GM12891 (cell line): ENCODE data around the gene MCM7.

ENCODE experiments used
- DNase-seq: peaks from one replicate; pipeline ENCODE4 v3.0.0; 2011; ENCODE audit warnings: low spot score; ENCODE audit not compliant: insufficient read length
- FAIRE-seq: peaks from 2 replicates; lab custom pipeline; 2011; peaks lifted over from hg19 to GRCh38; lab: Jason Lieb, UNC
- PAX5 ChIP-seq: IDR thresholded peaks from 2 replicates; pipeline ENCODE4 v1.6.1; 2011; ENCODE audit warnings: low read length, moderate library complexity, mild to moderate bottlenecking; ENCODE audit not compliant: insufficient read depth, severe bottlenecking
- POLR2A ChIP-seq: IDR thresholded peaks from 2 replicates; pipeline ENCODE4 v1.6.1; 2011; ENCODE audit warnings: low read depth, low read length, control low read depth
- POLR2AphosphoS5 ChIP-seq: IDR thresholded peaks from 2 replicates; pipeline ENCODE4 v1.6.1; 2011; ENCODE audit warnings: low read depth, low read length, control low read depth
- POU2F2 ChIP-seq: IDR thresholded peaks from 2 replicates; pipeline ENCODE4 v1.6.1; 2011; ENCODE audit warnings: low read depth, mild to moderate bottlenecking, control low read depth, low read length, moderate library complexity
- SPI1 ChIP-seq: IDR thresholded peaks from 2 replicates; pipeline ENCODE4 v1.6.1; 2011; ENCODE audit warnings: low read depth, low read length, control low read depth
- TAF1 ChIP-seq: IDR thresholded peaks from 2 replicates; pipeline ENCODE4 v1.6.1; 2011; ENCODE audit warnings: low read depth, low read length, control low read depth

Gene MCM7

GRCh38 chr7:100075418-100075817 is 25.8 kb downstream of the MCM7 start:
- TF ChIP-seq SPI1 = no peak
- TF ChIP-seq POLR2A = no peak
- TF ChIP-seq PAX5 = no peak
- TF ChIP-seq POLR2AphosphoS5 = no peak
- DNase-seq (no peak), FAIRE-seq (no peak)

- FAIRE-seq (no peak), DNase-seq (no peak)
- TF ChIP-seq POLR2A (no peak), TAF1 (no peak), PAX5 (no peak), POU2F2 (no peak), POLR2AphosphoS5 (no peak), SPI1 (no peak)
Observed at GRCh38 chr7:100074841-100075240, 26.4 kb downstream of the MCM7 start.

- TF ChIP-seq POLR2AphosphoS5 (no peak), POLR2A (no peak), POU2F2 (no peak), SPI1 (no peak), PAX5 (no peak), TAF1 (no peak)
- DNase-seq (no peak), FAIRE-seq (no peak)
Observed at GRCh38 chr7:100072462-100072861, 28.7 kb downstream of the MCM7 start.

GRCh38 chr7:100071018-100071723 is 30.0 kb downstream of the MCM7 start:
- DNase-seq (no peak), FAIRE-seq (no peak)
- TF ChIP-seq POLR2A (no peak), POU2F2 (no peak), POLR2AphosphoS5 (peak; percentile 65)

GRCh38 chr7:100069991-100070390 is 31.2 kb downstream of the MCM7 start:
- TF ChIP-seq POLR2AphosphoS5 = no peak
- 0 out of 2 replicates have a peak, but pooled peaks have one; percentile 27 for TF ChIP-seq POLR2A
- DNase-seq = no peak
- FAIRE-seq = no peak

- no peak for FAIRE-seq
- no peak for DNase-seq
- no peak for TF ChIP-seq POLR2A
- TF ChIP-seq PAX5 = no peak
- peak; percentile 47; the same call in 1 of the 2 replicates for TF ChIP-seq POLR2AphosphoS5
Observed at GRCh38 chr7:100066953-100067352, 34.2 kb downstream of the MCM7 start.

- TF ChIP-seq PAX5 (no peak), TAF1 (no peak), POU2F2 (no peak), SPI1 (no peak), POLR2A (no peak), POLR2AphosphoS5 (no peak)
- FAIRE-seq (no peak), DNase-seq (no peak)
Observed at GRCh38 chr7:100065452-100066186, 35.6 kb downstream of the MCM7 start.

GRCh38 chr7:100064162-100064561 is 37.0 kb downstream of the MCM7 start:
- no peak for FAIRE-seq
- no peak for DNase-seq
- no peak for TF ChIP-seq SPI1
- no peak for TF ChIP-seq PAX5
- no peak for TF ChIP-seq POU2F2
- TF ChIP-seq TAF1 = no peak
- no peak for TF ChIP-seq POLR2A
- TF ChIP-seq POLR2AphosphoS5 = no peak

GRCh38 chr7:100063376-100063775 is 37.8 kb downstream of the MCM7 start:
- DNase-seq (no peak), FAIRE-seq (no peak)
- TF ChIP-seq SPI1 (no peak), POLR2A (no peak), PAX5 (no peak), POU2F2 (no peak), TAF1 (no peak), POLR2AphosphoS5 (no peak)

- DNase-seq (no peak), FAIRE-seq (no peak)
- TF ChIP-seq POU2F2 (no peak), POLR2AphosphoS5 (no peak), TAF1 (no peak), POLR2A (no peak), SPI1 (no peak), PAX5 (no peak)
Observed at GRCh38 chr7:100061518-100062193, 39.5 kb downstream of the MCM7 start.

GRCh38 chr7:100059251-100059739 is 41.9 kb downstream of the MCM7 start:
- no peak for FAIRE-seq
- TF ChIP-seq POLR2A (no peak), SPI1 (no peak), PAX5 (no peak), POLR2AphosphoS5 (no peak), POU2F2 (no peak), TAF1 (no peak)

More at GRCh38 chr7:100059251-100059739, 41.9 kb downstream of the MCM7 start:
- no peak for DNase-seq
